ENCODE results near the gene TOMM40L. TPM values are rescaled to one million over a fixed set of nuclear protein-coding genes. Genes with fewer than 3 reads are reported as not detected.

TOMM40L gene
- total RNA-seq, 2 donors from 2014 or later: 25.9 to 27.8 TPM

GRCh38 chr1:161260376-161261260, 34.8 kb downstream of the TOMM40L start:
- Mint-ChIP-seq H3K4me3 (no peak overlapping the region), H3K36me3 (peaks cover 10% of the 10 kb centered on the region), H3K27ac (no peak overlapping the region), H3K4me1 (ENCODE audit: low read depth in 2 of 2) (peaks cover 12 to 13% of the 10 kb centered on the region in 2 donors), H3K9me3 (no peaks in the 10 kb centered on the region), H3K27me3 (peaks cover 43 to 59% of the 10 kb centered on the region in 2 donors)
- DNase-seq (ENCODE audit: low spot score) (no peak), ATAC-seq (no peak)

GRCh38 chr1:161261261-161262235, 35.7 kb downstream of the TOMM40L start:
- Mint-ChIP-seq H3K27me3 (peaks cover 40 to 55% of the 10 kb centered on the region in 2 donors), H3K4me1 (ENCODE audit: low read depth in 2 of 2) (peaks cover 12 to 13% of the 10 kb centered on the region in 2 donors)
- ATAC-seq: no peak

GRCh38 chr1:161265305-161265704, 39.4 kb downstream of the TOMM40L start:
- H3K36me3 Mint-ChIP-seq: no peaks in the 10 kb centered on the region
- H3K27me3 Mint-ChIP-seq: peaks cover 19 to 25% of the 10 kb centered on the region in 2 donors
- no peaks in the 10 kb centered on the region for H3K4me1 Mint-ChIP-seq (ENCODE audit: low read depth in 2 of 2)
- no peaks in the 10 kb centered on the region for H3K9me3 Mint-ChIP-seq
- DNase-seq (ENCODE audit: low spot score) (no peak), ATAC-seq (no peak)
- H3K4me3 Mint-ChIP-seq: no peak overlapping the region
- no peak overlapping the region for H3K27ac Mint-ChIP-seq

More at GRCh38 chr1:161261261-161262235, 35.7 kb downstream of the TOMM40L start:
- DNase-seq (ENCODE audit: low spot score): no peak
- no peaks in the 10 kb centered on the region for H3K9me3 Mint-ChIP-seq
- H3K36me3 Mint-ChIP-seq: peaks cover 9% of the 10 kb centered on the region
- no peak overlapping the region for H3K4me3 Mint-ChIP-seq
- no peak overlapping the region for H3K27ac Mint-ChIP-seq

GRCh38 chr1:161266202-161266601, 40.3 kb downstream of the TOMM40L start:
- DNase-seq (ENCODE audit: low spot score) (no peak), ATAC-seq (no peak)
- no peaks in the 10 kb centered on the region for H3K4me1 Mint-ChIP-seq (ENCODE audit: low read depth in 2 of 2)
- H3K36me3 Mint-ChIP-seq: no peaks in the 10 kb centered on the region
- no peak overlapping the region for H3K4me3 Mint-ChIP-seq
- no peak overlapping the region for H3K27ac Mint-ChIP-seq
- no peaks in the 10 kb centered on the region for H3K9me3 Mint-ChIP-seq
- peaks cover 14 to 16% of the 10 kb centered on the region in 2 donors for H3K27me3 Mint-ChIP-seq

GRCh38 chr1:161266836-161267235, 41.0 kb downstream of the TOMM40L start:
- ATAC-seq (no peak), DNase-seq (ENCODE audit: low spot score) (no peak)
- no peak overlapping the region for H3K27ac Mint-ChIP-seq
- H3K4me1 Mint-ChIP-seq (ENCODE audit: low read depth in 2 of 2): no peaks in the 10 kb centered on the region
- no peak overlapping the region for H3K4me3 Mint-ChIP-seq
- H3K36me3 Mint-ChIP-seq: no peaks in the 10 kb centered on the region
- no peaks in the 10 kb centered on the region for H3K9me3 Mint-ChIP-seq
- peaks cover 7 to 10% of the 10 kb centered on the region in 2 donors for H3K27me3 Mint-ChIP-seq

GRCh38 chr1:161267321-161267720, 41.5 kb downstream of the TOMM40L start:
- Mint-ChIP-seq H3K9me3 (no peaks in the 10 kb centered on the region), H3K27ac (no peak overlapping the region), H3K4me3 (no peak overlapping the region), H3K4me1 (ENCODE audit: low read depth in 2 of 2) (no peaks in the 10 kb centered on the region), H3K36me3 (no peaks in the 10 kb centered on the region), H3K27me3 (peaks cover 5 to 6% of the 10 kb centered on the region in 2 donors)
- ATAC-seq (no peak), DNase-seq (ENCODE audit: low spot score) (no peak)

GRCh38 chr1:161273402-161273801, 47.5 kb downstream of the TOMM40L start:
- ATAC-seq (no peak), DNase-seq (ENCODE audit: low spot score) (no peak)
- H3K27ac Mint-ChIP-seq: no peak overlapping the region
- no peaks in the 10 kb centered on the region for H3K36me3 Mint-ChIP-seq
- no peaks in the 10 kb centered on the region for H3K9me3 Mint-ChIP-seq
- H3K4me1 Mint-ChIP-seq (ENCODE audit: low read depth in 2 of 2): no peaks in the 10 kb centered on the region
- H3K27me3 Mint-ChIP-seq: peaks cover 14 to 35% of the 10 kb centered on the region in 2 donors
- H3K4me3 Mint-ChIP-seq: no peak overlapping the region

GRCh38 chr1:161274874-161275273, 49.0 kb downstream of the TOMM40L start:
- Mint-ChIP-seq H3K9me3 (no peaks in the 10 kb centered on the region), H3K36me3 (no peaks in the 10 kb centered on the region), H3K27me3 (peaks cover 17 to 41% of the 10 kb centered on the region in 2 donors), H3K27ac (no peak overlapping the region), H3K4me3 (no peak overlapping the region), H3K4me1 (ENCODE audit: low read depth in 2 of 2) (no peaks in the 10 kb centered on the region)
- DNase-seq (ENCODE audit: low spot score): no peak
- no peak for ATAC-seq

Other genes with a start within 250 kb of the TOMM40L start
- 10 to 100 TPM; 11.0 to 25.9 TPM for gene F11R, start 204.9 kb upstream of the TOMM40L start, total RNA-seq
- 10 to 100 TPM; 10.5 to 47.2 TPM for gene TSTD1, start 187.1 kb upstream of the TOMM40L start, total RNA-seq
- gene USF1, start 180.1 kb upstream of the TOMM40L start, total RNA-seq: 10 to 100 TPM; 72.2 to 77.4 TPM
- gene ARHGAP30, start 156.2 kb upstream of the TOMM40L start, total RNA-seq: 100 to 1,000 TPM; 217 to 250 TPM
- not detected for gene NECTIN4, start 136.5 kb upstream of the TOMM40L start, total RNA-seq
- under 1 TPM in 1 of 2 donors, not detected in 1; 0.64 TPM for gene KLHDC9, start 127.7 kb upstream of the TOMM40L start, total RNA-seq
- gene PFDN2, start 108.0 kb upstream of the TOMM40L start, total RNA-seq: 100 to 1,000 TPM in 1 of 2 donors, 10 to 100 TPM in 1; 92.6 to 122 TPM
- 10 to 100 TPM; 29.3 to 37.2 TPM for gene NIT1, start 108.0 kb upstream of the TOMM40L start, total RNA-seq
- gene DEDD, start 93.4 kb upstream of the TOMM40L start, total RNA-seq: 10 to 100 TPM; 34.9 to 42.5 TPM
- 100 to 1,000 TPM; 100 to 114 TPM for gene UFC1, start 72.1 kb upstream of the TOMM40L start, total RNA-seq
- 10 to 100 TPM; 21.2 to 29.0 TPM for gene USP21, start 66.6 kb upstream of the TOMM40L start, total RNA-seq
- gene PPOX, start 59.6 kb upstream of the TOMM40L start, total RNA-seq: 10 to 100 TPM; 25.7 to 30.3 TPM
- gene B4GALT3, start 48.6 kb upstream of the TOMM40L start, total RNA-seq: 10 to 100 TPM; 61.7 to 75.0 TPM
- under 1 TPM; 0.43 to 0.89 TPM for gene ADAMTS4, start 27.0 kb upstream of the TOMM40L start, total RNA-seq
- gene NDUFS2, start 23.7 kb upstream of the TOMM40L start, total RNA-seq: 10 to 100 TPM; 86.2 to 87.8 TPM
- 100 to 1,000 TPM; 111 to 583 TPM for gene FCER1G, start 10.8 kb upstream of the TOMM40L start, total RNA-seq
- not detected for gene APOA2, start 2.4 kb upstream of the TOMM40L start, total RNA-seq
- not detected for gene NR1I3, start 12.1 kb downstream of the TOMM40L start, total RNA-seq
- gene PCP4L1, start 32.7 kb downstream of the TOMM40L start, total RNA-seq: under 1 TPM in 1 of 2 donors, not detected in 1; 0.31 TPM
- gene MPZ, start 83.9 kb downstream of the TOMM40L start, total RNA-seq: 1 to 10 TPM; 4.4 to 6.6 TPM
- 100 to 1,000 TPM; 127 to 183 TPM for gene SDHC, start 88.3 kb downstream of the TOMM40L start, total RNA-seq
- gene CFAP126, start 141.8 kb downstream of the TOMM40L start, total RNA-seq: not detected